Adrenal gland (tissue), 5 donors: ENCODE data around the gene NRBP1.

Experiments
- CTCF ChIP-seq, 6 experiments: fragments of 450-650 bp in 4 of 6; fragments of 200-600 bp in 2 of 6; sonication (generic) in 1 of 6; IDR thresholded peaks; 1 replicate in 5 of 6; 2 replicates in 1 of 6; pipeline versions ENCODE4 v1.5.1 to v1.8.0; 2016 to 2021; ENCODE audit warnings: antibody characterized with exemption in 6 of 6, mild to moderate bottlenecking in 2 of 6, moderate library complexity in 1 of 6
- POLR2A ChIP-seq, 2 donors: fragments of 450-650 bp; IDR thresholded peaks; one replicate each; pipeline ENCODE4 v1.6.1; 2017; ENCODE audit warnings: antibody characterized with exemption in 2 of 2, mild to moderate bottlenecking in 2 of 2, moderate library complexity in 1 of 2
- donor health status: DM: no; HTN: no; CAD: no.

- TF ChIP-seq CTCF (IDR thresholded peaks at IDR 0.05) (no peak), POLR2A (IDR thresholded peaks at IDR 0.05) (no peak)
Observed at GRCh38 chr2:27485496-27485895, 57.1 kb downstream of the NRBP1 start.
